ENCODE results near the gene AGPAT2.

DNA sequence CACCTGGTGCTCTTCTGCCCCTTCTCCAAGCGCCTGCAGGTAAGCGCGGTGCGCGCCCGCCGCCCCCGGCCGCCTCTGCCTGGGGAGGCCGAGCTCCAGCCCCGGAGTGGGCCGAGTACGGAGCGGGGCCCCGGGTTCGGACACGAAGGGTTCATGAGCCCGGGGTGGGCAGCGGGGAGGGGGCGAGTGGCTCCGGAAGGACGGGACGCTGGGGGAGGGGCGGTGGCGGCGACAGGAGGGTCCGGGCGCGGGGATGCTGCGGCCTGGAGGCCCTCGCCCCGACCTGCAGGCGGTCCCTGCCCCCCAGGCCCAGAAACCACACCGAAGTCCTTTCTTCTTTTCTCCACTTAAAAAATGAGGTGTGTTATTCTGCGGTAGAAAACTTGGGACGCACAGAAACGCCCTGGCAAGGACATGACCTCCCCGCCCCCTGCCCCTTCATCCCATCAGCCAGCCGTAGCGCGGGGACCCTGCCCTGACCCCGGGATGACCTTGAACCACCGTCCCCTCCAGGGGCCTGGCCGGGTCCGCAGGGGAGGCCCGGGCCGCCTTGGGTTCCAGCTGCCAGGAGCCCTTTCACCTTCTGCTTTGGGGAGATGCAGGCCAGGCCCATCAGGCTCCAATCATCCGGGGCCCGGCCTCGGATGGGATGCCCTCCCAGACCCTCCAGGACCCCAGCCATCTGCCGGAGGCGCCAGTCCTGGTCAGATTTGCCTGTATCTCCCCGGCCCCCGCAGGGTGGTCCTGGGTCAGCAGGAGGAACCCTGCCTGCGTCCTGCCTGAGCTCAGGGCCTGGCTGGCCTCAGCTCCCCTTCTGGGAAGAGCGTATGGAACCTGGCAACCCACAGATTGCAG lies 25.7 kb upstream of the AGPAT2 start:
- no peak for TF ChIP-seq TAF1 (IDR thresholded peaks at IDR 0.05; ENCODE audit: borderline replicate concordance, insufficient read depth, low read length)
- TF ChIP-seq, protein P1, sequence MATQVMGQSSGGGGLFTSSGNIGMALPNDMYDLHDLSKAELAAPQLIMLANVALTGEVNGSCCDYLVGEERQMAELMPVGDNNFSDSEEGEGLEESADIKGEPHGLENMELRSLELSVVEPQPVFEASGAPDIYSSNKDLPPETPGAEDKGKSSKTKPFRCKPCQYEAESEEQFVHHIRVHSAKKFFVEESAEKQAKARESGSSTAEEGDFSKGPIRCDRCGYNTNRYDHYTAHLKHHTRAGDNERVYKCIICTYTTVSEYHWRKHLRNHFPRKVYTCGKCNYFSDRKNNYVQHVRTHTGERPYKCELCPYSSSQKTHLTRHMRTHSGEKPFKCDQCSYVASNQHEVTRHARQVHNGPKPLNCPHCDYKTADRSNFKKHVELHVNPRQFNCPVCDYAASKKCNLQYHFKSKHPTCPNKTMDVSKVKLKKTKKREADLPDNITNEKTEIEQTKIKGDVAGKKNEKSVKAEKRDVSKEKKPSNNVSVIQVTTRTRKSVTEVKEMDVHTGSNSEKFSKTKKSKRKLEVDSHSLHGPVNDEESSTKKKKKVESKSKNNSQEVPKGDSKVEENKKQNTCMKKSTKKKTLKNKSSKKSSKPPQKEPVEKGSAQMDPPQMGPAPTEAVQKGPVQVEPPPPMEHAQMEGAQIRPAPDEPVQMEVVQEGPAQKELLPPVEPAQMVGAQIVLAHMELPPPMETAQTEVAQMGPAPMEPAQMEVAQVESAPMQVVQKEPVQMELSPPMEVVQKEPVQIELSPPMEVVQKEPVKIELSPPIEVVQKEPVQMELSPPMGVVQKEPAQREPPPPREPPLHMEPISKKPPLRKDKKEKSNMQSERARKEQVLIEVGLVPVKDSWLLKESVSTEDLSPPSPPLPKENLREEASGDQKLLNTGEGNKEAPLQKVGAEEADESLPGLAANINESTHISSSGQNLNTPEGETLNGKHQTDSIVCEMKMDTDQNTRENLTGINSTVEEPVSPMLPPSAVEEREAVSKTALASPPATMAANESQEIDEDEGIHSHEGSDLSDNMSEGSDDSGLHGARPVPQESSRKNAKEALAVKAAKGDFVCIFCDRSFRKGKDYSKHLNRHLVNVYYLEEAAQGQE (IDR thresholded peaks at IDR 0.05; ENCODE audit: insufficient read depth in 1 of 2, low read depth in 2 of 2, low read length in 2 of 2): no peak
- no peak for TF ChIP-seq SIN3A (IDR thresholded peaks at IDR 0.05; ENCODE audit: borderline replicate concordance, insufficient read depth, low read length)

All from PFSK-1 (cell line).